K562 (cell line): Measurements from ENCODE around the gene PGP. TPM values are rescaled to one million over a fixed set of nuclear protein-coding genes. Genes with fewer than 3 reads are reported as not detected.

ENCODE experiments used
- CCNT2 ChIP-seq: IDR thresholded peaks from 2 replicates; pipeline ENCODE4 v1.6.1; 2011; ENCODE audit warnings: borderline replicate concordance, low read depth, mild to moderate bottlenecking, moderate library complexity, mixed read lengths, low read length; ENCODE audit not compliant: insufficient read length; ENCODE audit errors: extremely low read depth
- DMBX1 ChIP-seq: fragments of 250-450 bp; sonication (Bioruptor Pico); IDR thresholded peaks from 2 replicates; pipeline ENCODE4 v1.8.0; 2022; ENCODE audit warnings: inconsistent platforms, mild to moderate bottlenecking, moderate library complexity, borderline replicate concordance
- E4F1 ChIP-seq: fragments of 250-450 bp; sonication (Bioruptor Pico); IDR thresholded peaks from 2 replicates; pipeline ENCODE4 v1.5.0; 2021; ENCODE audit warnings: mild to moderate bottlenecking, borderline replicate concordance
- ESRRB ChIP-seq: fragments of 250-450 bp; sonication (Bioruptor Pico); IDR thresholded peaks from 2 replicates; pipeline ENCODE4 v1.5.0; 2020; ENCODE audit warnings: mild to moderate bottlenecking, moderate library complexity, borderline replicate concordance
- ETV1 ChIP-seq: fragments of 450-650 bp; conservative IDR thresholded peaks from 2 replicates; pipeline ENCODE4 v1.6.1; 2016; ENCODE audit warnings: missing genetic modification characterization, control low read depth, low read depth, missing compliant biosample characterization
- ETV6 ChIP-seq, 3 experiments: fragments of 150-350 bp in 1 of 3; sonication (generic) in 1 of 3; formaldehyde crosslinking in 1 of 3; IDR thresholded peaks; 2 replicates each; pipeline versions ENCODE4 v1.6.1 to v1.8.0; 2014 to 2022; ENCODE audit warnings: borderline replicate concordance in 2 of 3, low read depth in 2 of 3, antibody characterized with exemption in 1 of 3, low read length in 1 of 3, mild to moderate bottlenecking in 1 of 3, missing genetic modification reagents in 1 of 3
- EWSR1 ChIP-seq: fragments of 450-650 bp; IDR thresholded peaks from 2 replicates; pipeline ENCODE4 v1.6.1; 2018; ENCODE audit warnings: borderline replicate concordance, mild to moderate bottlenecking, low read depth, moderate library complexity; ENCODE audit not compliant: partially characterized antibody
- GATAD2B ChIP-seq: fragments of 450-650 bp; IDR thresholded peaks from 2 replicates; pipeline ENCODE4 v1.6.1; 2017; ENCODE audit warnings: mild to moderate bottlenecking, borderline replicate concordance
- HDAC6 ChIP-seq: IDR thresholded peaks from 2 replicates; pipeline ENCODE4 v1.6.1; 2012; ENCODE audit warnings: low read depth, mild to moderate bottlenecking, control low read depth, inconsistent platforms, low read length, moderate library complexity
- HMGN3 ChIP-seq: IDR thresholded peaks from 2 replicates; pipeline ENCODE4 v1.6.1; 2011; ENCODE audit warnings: borderline replicate concordance, low read depth, mild to moderate bottlenecking, mixed read lengths, low read length; ENCODE audit not compliant: insufficient read length; ENCODE audit errors: extremely low read depth
- KLF1 ChIP-seq: fragments of 450-650 bp; IDR thresholded peaks from 2 replicates; pipeline ENCODE4 v1.6.1; 2016; ENCODE audit warnings: missing genetic modification characterization, missing compliant biosample characterization
- OTX1 ChIP-seq: fragments of 450-650 bp; formaldehyde crosslinking; IDR thresholded peaks from 2 replicates; pipeline ENCODE4 v1.4.0; 2022; ENCODE audit warnings: mild to moderate bottlenecking
- POLR2H ChIP-seq: IDR thresholded peaks from 2 replicates; pipeline ENCODE4 v1.6.1; 2016; ENCODE audit warnings: missing genetic modification characterization, low read depth, mild to moderate bottlenecking, control low read depth, missing compliant biosample characterization, moderate library complexity
- SIN3A ChIP-seq, 2 experiments: fragments of 150-350 bp in 1 of 2; IDR thresholded peaks; 2 replicates each; pipeline ENCODE4 v1.6.1; 2011 to 2016; ENCODE audit warnings: borderline replicate concordance in 2 of 2, low read depth in 2 of 2, low read length in 2 of 2, mild to moderate bottlenecking in 2 of 2, moderate library complexity in 2 of 2; ENCODE audit not compliant: control insufficient read depth in 1 of 2
- SMARCC2 ChIP-seq: fragments of 450-650 bp; IDR thresholded peaks from 2 replicates; pipeline ENCODE4 v1.6.1; 2017; ENCODE audit warnings: antibody characterized with exemption, moderate library complexity, mild to moderate bottlenecking, low read depth
- polyA plus RNA-seq, 8 experiments: library from polyadenylated mRNA; depleted of rRNA in 4 of 8; stranded (reverse) in 5 of 8; unstranded in 3 of 8; fragments of >200 nt; fragmentation: Nextera tagmentation in 2 of 8; fragmentation: Illumina TruSeq in 1 of 8; extraction: Ambion mirVana in 2 of 8; extraction: Trizol in 1 of 8; gene quantifications; 2 replicates each; pipeline versions ENCODE4 v1.2.1 to v1.2.3, GENCODE V29; 2011 to 2014; ENCODE audit warnings: inconsistent platforms in 1 of 8, missing spikeins in 1 of 8
- total RNA-seq, 7 experiments: library from RNA; depleted of rRNA in 6 of 7; stranded (reverse); fragments of >200 nt in 6 of 7; fragmentation: Illumina TruSeq in 2 of 7; extraction: Trizol in 2 of 7; gene quantifications; 2 replicates each; pipeline versions ENCODE4 v1.2.1 to v1.2.3, GENCODE V29; 2011 to 2021; ENCODE audit warnings: low replicate concordance in 1 of 7
- TF ChIP-seq, protein P1 (sequence below): sonication (generic); formaldehyde crosslinking; IDR thresholded peaks from 2 replicates; pipeline ENCODE4 v1.8.0; 2023; ENCODE audit warnings: missing genetic modification reagents, mild to moderate bottlenecking, borderline replicate concordance

PGP gene
- total and polyA plus RNA-seq, 9 of the 15 experiments (the other 6 are each of a cell fraction or from before 2014, with no cell fraction given): 1.1 to 57.6 (median 19.6) TPM

GRCh38 chr16:2237493-2238149 is 23.0 kb upstream of the PGP start (continued):
- TF ChIP-seq ESRRB (CRISPR knock-in tag): no peak
- no peak for TF ChIP-seq SIN3A (IDR thresholded peaks at IDR 0.05; ENCODE audit: borderline replicate concordance in 2 of 2, control insufficient read depth in 1 of 2, low read depth in 2 of 2, low read length in 2 of 2)
- TF ChIP-seq HDAC6: no peak
- TF ChIP-seq EWSR1: no peak
- no peak for TF ChIP-seq KLF1
- TF ChIP-seq E4F1 (CRISPR knock-in tag): no peak
- TF ChIP-seq CCNT2: peak; percentile 53
- no peak for TF ChIP-seq OTX1
- TF ChIP-seq ETV6 (IDR thresholded peaks at IDR 0.05; ENCODE audit: borderline replicate concordance in 1 of 2, low read depth in 2 of 2, low read length in 1 of 2): no peak
- no peak for TF ChIP-seq ETV6 (CRISPR knock-in tag; IDR thresholded peaks at IDR 0.05; ENCODE audit: borderline replicate concordance)
- no peak for TF ChIP-seq GATAD2B
- no peak for TF ChIP-seq ETV1 (tag)
- no peak for TF ChIP-seq DMBX1
- no peak for TF ChIP-seq POLR2H (tag)
- TF ChIP-seq HMGN3: peak; percentile 58
- TF ChIP-seq SMARCC2: no peak
- TF ChIP-seq, protein P1, sequence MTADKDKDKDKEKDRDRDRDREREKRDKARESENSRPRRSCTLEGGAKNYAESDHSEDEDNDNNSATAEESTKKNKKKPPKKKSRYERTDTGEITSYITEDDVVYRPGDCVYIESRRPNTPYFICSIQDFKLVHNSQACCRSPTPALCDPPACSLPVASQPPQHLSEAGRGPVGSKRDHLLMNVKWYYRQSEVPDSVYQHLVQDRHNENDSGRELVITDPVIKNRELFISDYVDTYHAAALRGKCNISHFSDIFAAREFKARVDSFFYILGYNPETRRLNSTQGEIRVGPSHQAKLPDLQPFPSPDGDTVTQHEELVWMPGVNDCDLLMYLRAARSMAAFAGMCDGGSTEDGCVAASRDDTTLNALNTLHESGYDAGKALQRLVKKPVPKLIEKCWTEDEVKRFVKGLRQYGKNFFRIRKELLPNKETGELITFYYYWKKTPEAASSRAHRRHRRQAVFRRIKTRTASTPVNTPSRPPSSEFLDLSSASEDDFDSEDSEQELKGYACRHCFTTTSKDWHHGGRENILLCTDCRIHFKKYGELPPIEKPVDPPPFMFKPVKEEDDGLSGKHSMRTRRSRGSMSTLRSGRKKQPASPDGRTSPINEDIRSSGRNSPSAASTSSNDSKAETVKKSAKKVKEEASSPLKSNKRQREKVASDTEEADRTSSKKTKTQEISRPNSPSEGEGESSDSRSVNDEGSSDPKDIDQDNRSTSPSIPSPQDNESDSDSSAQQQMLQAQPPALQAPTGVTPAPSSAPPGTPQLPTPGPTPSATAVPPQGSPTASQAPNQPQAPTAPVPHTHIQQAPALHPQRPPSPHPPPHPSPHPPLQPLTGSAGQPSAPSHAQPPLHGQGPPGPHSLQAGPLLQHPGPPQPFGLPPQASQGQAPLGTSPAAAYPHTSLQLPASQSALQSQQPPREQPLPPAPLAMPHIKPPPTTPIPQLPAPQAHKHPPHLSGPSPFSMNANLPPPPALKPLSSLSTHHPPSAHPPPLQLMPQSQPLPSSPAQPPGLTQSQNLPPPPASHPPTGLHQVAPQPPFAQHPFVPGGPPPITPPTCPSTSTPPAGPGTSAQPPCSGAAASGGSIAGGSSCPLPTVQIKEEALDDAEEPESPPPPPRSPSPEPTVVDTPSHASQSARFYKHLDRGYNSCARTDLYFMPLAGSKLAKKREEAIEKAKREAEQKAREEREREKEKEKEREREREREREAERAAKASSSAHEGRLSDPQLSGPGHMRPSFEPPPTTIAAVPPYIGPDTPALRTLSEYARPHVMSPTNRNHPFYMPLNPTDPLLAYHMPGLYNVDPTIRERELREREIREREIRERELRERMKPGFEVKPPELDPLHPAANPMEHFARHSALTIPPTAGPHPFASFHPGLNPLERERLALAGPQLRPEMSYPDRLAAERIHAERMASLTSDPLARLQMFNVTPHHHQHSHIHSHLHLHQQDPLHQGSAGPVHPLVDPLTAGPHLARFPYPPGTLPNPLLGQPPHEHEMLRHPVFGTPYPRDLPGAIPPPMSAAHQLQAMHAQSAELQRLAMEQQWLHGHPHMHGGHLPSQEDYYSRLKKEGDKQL (CRISPR knock-in tag): no peak
